K562 (cell line): ENCODE measurements around the gene PIN4. TPM values are rescaled to one million over a fixed set of nuclear protein-coding genes. Genes with fewer than 3 reads are reported as not detected.

Experiments used
- ASH1L ChIP-seq: fragments of 450-650 bp; IDR thresholded peaks from 2 replicates; pipeline ENCODE4 v1.6.1; 2018; ENCODE audit warnings: borderline replicate concordance, mild to moderate bottlenecking, low read depth; ENCODE audit not compliant: partially characterized antibody
- BACH1 ChIP-seq: fragments of 200-800 bp; sonication (Bioruptor generic); IDR thresholded peaks from 2 replicates; pipeline ENCODE4 v1.6.1; 2016; ENCODE audit warnings: missing genetic modification characterization, missing compliant biosample characterization
- MEF2A ChIP-seq: IDR thresholded peaks from 2 replicates; pipeline ENCODE4 v1.6.1; 2011; ENCODE audit warnings: low read depth, mild to moderate bottlenecking, low read length, moderate library complexity; ENCODE audit not compliant: control insufficient read depth
- MEIS2 ChIP-seq: fragments of 450-650 bp; IDR thresholded peaks from 2 replicates; pipeline ENCODE4 v1.6.1; 2014; ENCODE audit warnings: mild to moderate bottlenecking; ENCODE audit not compliant: partially characterized antibody
- PRMT5 ChIP-seq: sonication (generic); formaldehyde crosslinking; IDR thresholded peaks from 2 replicates; pipeline ENCODE4 v1.5.0; 2020; ENCODE audit warnings: missing genetic modification reagents
- SMAD2 ChIP-seq: fragments of 150-350 bp; IDR thresholded peaks from 2 replicates; pipeline ENCODE4 v1.6.1; 2014; ENCODE audit warnings: low read depth, mild to moderate bottlenecking, low read length
- STAG1 ChIP-seq: sonication (generic); formaldehyde crosslinking; IDR thresholded peaks from 2 replicates; pipeline ENCODE4 v1.5.0; 2020; ENCODE audit warnings: missing genetic modification reagents, borderline replicate concordance
- YY1 ChIP-seq, 3 experiments: IDR thresholded peaks; 2 replicates each; pipeline ENCODE4 v1.6.1; 2011; ENCODE audit warnings: low read length in 2 of 3, mild to moderate bottlenecking in 2 of 3, moderate library complexity in 2 of 3, borderline replicate concordance in 1 of 3, control low read depth in 1 of 3, low read depth in 1 of 3; ENCODE audit not compliant: insufficient read depth in 3 of 3, insufficient replicate concordance in 2 of 3, control insufficient read depth in 1 of 3, insufficient read length in 1 of 3; ENCODE audit errors: extremely low read depth in 1 of 3
- ZNF263 ChIP-seq: sonication (generic); formaldehyde crosslinking; IDR thresholded peaks from 2 replicates; pipeline ENCODE4 v1.8.0; 2022; ENCODE audit warnings: mild to moderate bottlenecking, missing genetic modification reagents, borderline replicate concordance
- ZNF592 ChIP-seq: fragments of 450-650 bp; IDR thresholded peaks from 2 replicates; pipeline ENCODE4 v1.6.1; 2017; ENCODE audit warnings: antibody characterized with exemption, mild to moderate bottlenecking
- polyA plus RNA-seq, 8 experiments: library from polyadenylated mRNA; depleted of rRNA in 4 of 8; stranded (reverse) in 5 of 8; unstranded in 3 of 8; fragments of >200 nt; fragmentation: Nextera tagmentation in 2 of 8; fragmentation: Illumina TruSeq in 1 of 8; extraction: Ambion mirVana in 2 of 8; extraction: Trizol in 1 of 8; gene quantifications; 2 replicates each; pipeline versions ENCODE4 v1.2.1 to v1.2.3, GENCODE V29; 2011 to 2014; ENCODE audit warnings: inconsistent platforms in 1 of 8, missing spikeins in 1 of 8
- total RNA-seq, 7 experiments: library from RNA; depleted of rRNA in 6 of 7; stranded (reverse); fragments of >200 nt in 6 of 7; fragmentation: Illumina TruSeq in 2 of 7; extraction: Trizol in 2 of 7; gene quantifications; 2 replicates each; pipeline versions ENCODE4 v1.2.1 to v1.2.3, GENCODE V29; 2011 to 2021; ENCODE audit warnings: low replicate concordance in 1 of 7
- TF ChIP-seq, protein P1 (sequence below): sonication (generic); formaldehyde crosslinking; IDR thresholded peaks from 2 replicates; pipeline ENCODE4 v1.8.1; 2023; ENCODE audit warnings: mild to moderate bottlenecking, missing genetic modification reagents
- TF ChIP-seq, protein P2 (sequence below): fragments of 450-650 bp; formaldehyde crosslinking; IDR thresholded peaks from 2 replicates; pipeline ENCODE4 v1.4.0; 2020; ENCODE audit warnings: mild to moderate bottlenecking, mixed read lengths
- TF ChIP-seq, protein P3 (sequence below): fragments of 150-350 bp; IDR thresholded peaks from 2 replicates; pipeline ENCODE4 v1.6.1; 2014; ENCODE audit warnings: low read depth, mild to moderate bottlenecking, low read length, borderline replicate concordance

The PIN4 gene
- total and polyA plus RNA-seq, 9 of the 15 experiments (the other 6 are each of a cell fraction or from before 2014, with no cell fraction given), result 10.0 to 132 (median 45.6) TPM

- TF ChIP-seq, protein P1, sequence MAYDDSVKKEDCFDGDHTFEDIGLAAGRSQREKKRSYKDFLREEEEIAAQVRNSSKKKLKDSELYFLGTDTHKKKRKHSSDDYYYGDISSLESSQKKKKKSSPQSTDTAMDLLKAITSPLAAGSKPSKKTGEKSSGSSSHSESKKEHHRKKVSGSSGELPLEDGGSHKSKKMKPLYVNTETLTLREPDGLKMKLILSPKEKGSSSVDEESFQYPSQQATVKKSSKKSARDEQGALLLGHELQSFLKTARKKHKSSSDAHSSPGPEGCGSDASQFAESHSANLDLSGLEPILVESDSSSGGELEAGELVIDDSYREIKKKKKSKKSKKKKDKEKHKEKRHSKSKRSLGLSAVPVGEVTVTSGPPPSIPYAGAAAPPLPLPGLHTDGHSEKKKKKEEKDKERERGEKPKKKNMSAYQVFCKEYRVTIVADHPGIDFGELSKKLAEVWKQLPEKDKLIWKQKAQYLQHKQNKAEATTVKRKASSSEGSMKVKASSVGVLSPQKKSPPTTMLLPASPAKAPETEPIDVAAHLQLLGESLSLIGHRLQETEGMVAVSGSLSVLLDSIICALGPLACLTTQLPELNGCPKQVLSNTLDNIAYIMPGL (CRISPR knock-in tag), result no peak
- TF ChIP-seq BACH1 (tag) (no peak), PRMT5 (CRISPR knock-in tag) (no peak), MEF2A (no peak), STAG1 (CRISPR knock-in tag) (no peak), SMAD2 (no peak), ASH1L (no peak), ZNF592 (no peak), YY1 (IDR thresholded peaks at IDR 0.05; ENCODE audit: borderline replicate concordance in 1 of 3, control insufficient read depth in 1 of 3, extremely low read depth in 1 of 3, insufficient read depth in 3 of 3, insufficient read length in 1 of 3, insufficient replicate concordance in 2 of 3, low read depth in 1 of 3, low read length in 2 of 3) (no peak), ZNF263 (CRISPR knock-in tag) (no peak), MEIS2 (no peak)
- TF ChIP-seq, protein P2, sequence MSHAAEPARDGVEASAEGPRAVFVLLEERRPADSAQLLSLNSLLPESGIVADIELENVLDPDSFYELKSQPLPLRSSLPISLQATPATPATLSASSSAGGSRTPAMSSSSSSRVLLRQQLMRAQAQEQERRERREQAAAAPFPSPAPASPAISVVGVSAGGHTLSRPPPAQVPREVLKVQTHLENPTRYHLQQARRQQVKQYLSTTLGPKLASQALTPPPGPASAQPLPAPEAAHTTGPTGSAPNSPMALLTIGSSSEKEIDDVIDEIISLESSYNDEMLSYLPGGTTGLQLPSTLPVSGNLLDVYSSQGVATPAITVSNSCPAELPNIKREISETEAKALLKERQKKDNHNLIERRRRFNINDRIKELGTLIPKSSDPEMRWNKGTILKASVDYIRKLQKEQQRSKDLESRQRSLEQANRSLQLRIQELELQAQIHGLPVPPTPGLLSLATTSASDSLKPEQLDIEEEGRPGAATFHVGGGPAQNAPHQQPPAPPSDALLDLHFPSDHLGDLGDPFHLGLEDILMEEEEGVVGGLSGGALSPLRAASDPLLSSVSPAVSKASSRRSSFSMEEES (CRISPR knock-in tag), result no peak
- TF ChIP-seq, protein P3, sequence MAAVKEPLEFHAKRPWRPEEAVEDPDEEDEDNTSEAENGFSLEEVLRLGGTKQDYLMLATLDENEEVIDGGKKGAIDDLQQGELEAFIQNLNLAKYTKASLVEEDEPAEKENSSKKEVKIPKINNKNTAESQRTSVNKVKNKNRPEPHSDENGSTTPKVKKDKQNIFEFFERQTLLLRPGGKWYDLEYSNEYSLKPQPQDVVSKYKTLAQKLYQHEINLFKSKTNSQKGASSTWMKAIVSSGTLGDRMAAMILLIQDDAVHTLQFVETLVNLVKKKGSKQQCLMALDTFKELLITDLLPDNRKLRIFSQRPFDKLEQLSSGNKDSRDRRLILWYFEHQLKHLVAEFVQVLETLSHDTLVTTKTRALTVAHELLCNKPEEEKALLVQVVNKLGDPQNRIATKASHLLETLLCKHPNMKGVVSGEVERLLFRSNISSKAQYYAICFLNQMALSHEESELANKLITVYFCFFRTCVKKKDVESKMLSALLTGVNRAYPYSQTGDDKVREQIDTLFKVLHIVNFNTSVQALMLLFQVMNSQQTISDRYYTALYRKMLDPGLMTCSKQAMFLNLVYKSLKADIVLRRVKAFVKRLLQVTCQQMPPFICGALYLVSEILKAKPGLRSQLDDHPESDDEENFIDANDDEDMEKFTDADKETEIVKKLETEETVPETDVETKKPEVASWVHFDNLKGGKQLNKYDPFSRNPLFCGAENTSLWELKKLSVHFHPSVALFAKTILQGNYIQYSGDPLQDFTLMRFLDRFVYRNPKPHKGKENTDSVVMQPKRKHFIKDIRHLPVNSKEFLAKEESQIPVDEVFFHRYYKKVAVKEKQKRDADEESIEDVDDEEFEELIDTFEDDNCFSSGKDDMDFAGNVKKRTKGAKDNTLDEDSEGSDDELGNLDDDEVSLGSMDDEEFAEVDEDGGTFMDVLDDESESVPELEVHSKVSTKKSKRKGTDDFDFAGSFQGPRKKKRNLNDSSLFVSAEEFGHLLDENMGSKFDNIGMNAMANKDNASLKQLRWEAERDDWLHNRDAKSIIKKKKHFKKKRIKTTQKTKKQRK, result no peak
- TF ChIP-seq, all 486 proteins: peak for 0
These were observed 25.8 kb downstream of the PIN4 start (continued) for GRCh38 chrX:72207366-72207765.
